GM18861 (cell line): ENCODE results near the gene OIT3.

Experiments
- ATAC-seq: cut with Tn5 transposase; IDR thresholded peaks from one replicate; pipeline ENCODE4 v1.9.1; 2021; ENCODE audit not compliant: unreplicated experiment

Gene OIT3

GRCh38 chr10:72893136-72893798 is at the start of gene OIT3:
OIT3 (plus strand) TSS chr10:72893739; CDS start chr10:72893799, 60 bp downstream.
- ATAC-seq: no peak

DNA sequence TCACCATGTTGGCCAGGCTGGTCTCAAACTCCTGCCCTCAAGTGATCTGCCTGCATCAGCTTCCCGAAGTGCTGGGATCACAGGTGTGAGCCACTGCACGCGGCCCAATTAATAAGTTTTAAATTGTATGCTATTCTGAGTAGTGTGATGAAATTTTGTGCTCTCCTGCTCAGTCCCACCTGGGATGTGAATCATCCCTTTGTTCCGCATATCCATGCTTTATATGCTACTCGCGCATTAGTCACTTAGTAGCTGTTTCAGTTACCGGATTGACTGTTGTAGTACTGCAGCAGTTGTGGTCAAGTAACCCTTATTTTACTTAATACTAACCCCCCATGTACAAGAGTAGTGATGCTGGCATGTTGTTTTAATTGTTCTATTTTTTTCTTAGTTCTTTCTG is 47.3 kb upstream of the OIT3 start:
- no peak for ATAC-seq

DNA sequence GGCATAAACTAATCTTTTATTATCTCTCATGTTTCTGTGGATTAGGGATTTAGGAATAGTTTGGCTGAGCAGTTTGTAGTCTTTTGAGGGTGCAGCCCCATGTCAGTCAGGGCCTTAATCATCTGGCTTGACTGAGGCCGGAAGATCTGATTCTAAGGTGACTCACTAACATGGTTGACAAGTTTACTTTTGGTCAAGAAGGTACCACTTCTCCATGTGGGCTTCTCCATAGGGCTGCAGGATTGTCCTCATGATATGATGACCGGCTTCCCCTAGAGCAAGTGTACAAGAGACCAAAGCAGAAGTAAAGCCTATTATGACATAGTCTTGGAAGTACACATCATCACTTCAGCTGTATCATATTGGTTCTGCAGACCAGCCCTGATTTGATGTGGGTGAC is 45.9 kb upstream of the OIT3 start:
- ATAC-seq: no peak

- no peak for ATAC-seq
Measured at GRCh38 chr10:72850861-72851260, 42.7 kb upstream of the OIT3 start.

GRCh38 chr10:72851509-72851908 is 42.0 kb upstream of the OIT3 start:
- no peak for ATAC-seq

- ATAC-seq: no peak
Measured at GRCh38 chr10:72852508-72852907, 41.0 kb upstream of the OIT3 start.

DNA sequence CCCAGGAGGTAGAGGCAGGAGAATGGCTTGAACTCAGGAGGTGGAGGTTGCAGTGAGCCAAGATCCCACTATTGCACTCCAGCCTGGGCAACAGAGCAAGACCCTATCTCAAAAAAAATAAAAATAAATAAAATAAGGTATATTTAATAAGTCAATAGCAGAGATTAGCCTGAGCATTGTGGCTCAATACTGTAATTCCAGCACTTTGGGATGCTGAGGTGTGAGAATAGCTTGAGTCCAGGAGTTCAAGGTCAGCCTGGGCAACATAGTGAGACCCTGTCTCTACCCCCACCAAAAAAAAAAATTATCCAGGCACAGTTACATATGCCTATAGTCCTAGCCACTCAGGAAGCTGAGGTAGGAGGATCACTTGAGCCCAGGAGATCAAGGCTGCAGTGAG is 38.4 kb upstream of the OIT3 start:
- no peak for ATAC-seq

- no peak for ATAC-seq
Measured at GRCh38 chr10:72855790-72856189, 37.7 kb upstream of the OIT3 start.

- ATAC-seq: no peak
Measured at GRCh38 chr10:72858067-72858466, 35.5 kb upstream of the OIT3 start.

GRCh38 chr10:72862957-72863356 is 30.6 kb upstream of the OIT3 start:
- no peak for ATAC-seq

GRCh38 chr10:72875250-72876055 is 18.1 kb upstream of the OIT3 start:
- no peak for ATAC-seq

GRCh38 chr10:72879245-72879644 is 14.3 kb upstream of the OIT3 start:
- no peak for ATAC-seq

- ATAC-seq: no peak
Measured at GRCh38 chr10:72881291-72881690, 12.2 kb upstream of the OIT3 start.

DNA sequence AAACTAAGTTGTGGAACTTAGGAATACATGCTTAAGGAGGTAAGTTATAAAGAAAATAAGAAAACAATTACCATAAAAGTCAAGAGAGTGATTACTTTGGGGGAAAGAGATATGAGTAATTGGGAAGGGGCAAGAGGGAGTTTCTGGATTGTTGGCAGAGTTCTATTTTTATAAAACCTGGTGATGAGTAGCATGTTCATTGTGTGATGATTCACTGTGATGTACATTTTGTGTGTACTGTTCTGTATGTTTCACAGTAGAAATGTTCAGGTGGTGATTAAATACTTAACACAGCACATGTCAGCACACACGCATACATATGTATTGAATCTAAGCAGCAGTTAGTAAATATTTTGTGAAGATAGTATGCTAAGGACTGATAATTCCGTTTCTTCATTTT is 9.7 kb upstream of the OIT3 start:
- no peak for ATAC-seq

DNA sequence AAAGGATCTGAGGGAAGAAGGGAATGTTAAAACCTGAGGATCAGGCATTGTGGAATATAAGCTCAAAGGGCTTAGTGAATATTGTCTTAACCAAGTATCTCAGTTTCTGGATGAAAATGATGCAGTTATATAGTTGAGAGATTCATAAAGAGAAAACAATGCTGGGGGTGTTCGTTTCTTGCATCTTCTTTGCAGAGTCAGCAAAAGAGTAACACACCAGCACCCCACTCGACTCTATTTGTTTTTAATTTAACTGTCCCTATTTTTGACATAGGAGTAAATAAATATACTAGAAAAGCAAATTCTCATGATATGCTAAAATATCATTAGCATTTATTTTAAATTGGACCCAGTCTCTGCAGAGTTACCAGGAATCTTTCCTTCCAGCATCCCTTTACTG is 7.6 kb upstream of the OIT3 start:
- ATAC-seq: no peak

GRCh38 chr10:72886621-72887020 is 6.9 kb upstream of the OIT3 start:
- no peak for ATAC-seq

GRCh38 chr10:72887043-72887442 is 6.5 kb upstream of the OIT3 start:
- ATAC-seq: no peak

DNA sequence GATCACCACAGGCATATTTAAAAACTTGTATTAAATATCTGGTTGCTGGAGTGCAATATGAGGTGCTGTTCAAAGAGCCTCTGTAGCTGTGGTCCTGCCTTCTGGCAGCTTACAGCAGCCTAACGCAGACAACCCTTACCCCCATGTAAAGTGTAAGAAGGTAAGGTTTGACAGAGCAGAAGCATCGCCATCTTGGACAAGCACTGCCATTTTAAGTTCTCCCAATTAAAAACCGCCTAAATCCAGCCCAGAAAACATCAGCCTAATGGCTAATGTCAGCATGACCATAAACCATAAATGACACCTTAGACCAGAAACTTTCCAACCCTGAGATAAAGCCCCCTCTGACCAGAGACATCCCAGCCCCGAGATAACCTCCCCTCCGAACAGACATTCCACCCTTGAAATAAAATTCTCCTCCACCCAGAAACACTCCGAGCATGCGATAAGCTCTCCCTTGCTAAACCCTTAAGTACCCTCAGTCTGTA is 5.3 kb upstream of the OIT3 start:
- ATAC-seq: no peak

- ATAC-seq: no peak
Measured at GRCh38 chr10:72889391-72889831, 4.1 kb upstream of the OIT3 start.

DNA sequence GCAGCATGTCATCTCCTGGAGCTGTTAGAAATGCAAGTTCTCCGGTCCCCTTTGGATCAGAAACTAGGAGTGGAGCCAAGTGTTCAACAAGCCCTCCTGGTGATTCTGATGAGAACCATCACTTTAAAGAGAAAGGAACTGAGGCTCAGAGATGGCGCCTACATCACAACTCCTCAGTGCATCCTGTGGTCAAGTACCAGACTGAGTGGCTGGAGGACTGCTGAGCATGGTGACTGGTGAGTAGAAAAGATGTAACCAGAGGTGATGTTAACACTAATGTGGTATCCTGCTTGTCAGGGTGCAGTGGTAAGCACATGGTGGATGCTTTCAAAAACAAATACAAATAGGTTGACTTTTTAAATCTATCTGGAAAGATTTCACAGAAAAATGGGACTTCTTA is 3.5 kb upstream of the OIT3 start:
- ATAC-seq: no peak

- ATAC-seq: no peak
Measured at GRCh38 chr10:72895236-72895850, 1.8 kb downstream of the OIT3 start.

DNA sequence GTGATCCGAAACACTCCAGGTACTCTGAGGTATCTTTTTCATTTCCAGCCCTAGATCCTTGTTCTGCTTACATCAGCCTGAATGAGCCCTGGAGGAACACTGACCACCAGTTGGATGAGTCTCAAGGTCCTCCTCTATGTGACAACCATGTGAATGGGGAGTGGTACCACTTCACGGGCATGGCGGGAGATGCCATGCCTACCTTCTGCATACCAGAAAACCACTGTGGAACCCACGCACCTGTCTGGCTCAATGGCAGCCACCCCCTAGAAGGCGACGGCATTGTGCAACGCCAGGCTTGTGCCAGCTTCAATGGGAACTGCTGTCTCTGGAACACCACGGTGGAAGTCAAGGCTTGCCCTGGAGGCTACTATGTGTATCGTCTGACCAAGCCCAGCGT is 5.1 kb downstream of the OIT3 start:
- no peak for ATAC-seq
